Naive B cell (primary cell): ENCODE results near the gene LSM4. TPM values are rescaled to one million over a fixed set of nuclear protein-coding genes. Genes with fewer than 3 reads are reported as not detected.

Experiments
- ATAC-seq, 2 donors: fragments of 150-1000 bp; cut with Tn5 transposase; 2 replicates each; pipeline ENCODE4 v1.10.0; 2021; ENCODE audit warnings: low read depth in 2 of 2, mild to moderate bottlenecking in 2 of 2, moderate library complexity in 2 of 2
- DNase-seq: peaks from one replicate; pipeline ENCODE4 v3.0.0; 2022
- H3K27ac Mint-ChIP-seq, 6 donors: one replicate each; pipeline ENCODE4 v1.8.0; 2020 to 2022; ENCODE audit warnings: mild to moderate bottlenecking in 6 of 6, mixed read lengths in 6 of 6, moderate library complexity in 5 of 6, inconsistent platforms in 2 of 6
- H3K27me3 Mint-ChIP-seq, 3 donors: one replicate each; pipeline ENCODE4 v1.8.0; 2021 to 2022; ENCODE audit warnings: mixed read lengths in 3 of 3, mild to moderate bottlenecking in 1 of 3
- H3K36me3 Mint-ChIP-seq, 2 donors: one replicate each; pipeline ENCODE4 v1.8.0; 2020 to 2022; ENCODE audit warnings: mixed read lengths in 2 of 2, inconsistent platforms in 1 of 2, mild to moderate bottlenecking in 1 of 2
- H3K4me1 Mint-ChIP-seq, 3 donors: one replicate each; pipeline ENCODE4 v1.8.0; 2020 to 2022; ENCODE audit warnings: mixed read lengths in 3 of 3, inconsistent platforms in 1 of 3, mild to moderate bottlenecking in 1 of 3, moderate library complexity in 1 of 3
- H3K4me3 Mint-ChIP-seq, 8 donors: one replicate each; pipeline ENCODE4 v1.8.0; 2020 to 2022; ENCODE audit warnings: mild to moderate bottlenecking in 8 of 8, mixed read lengths in 8 of 8, moderate library complexity in 8 of 8, inconsistent platforms in 2 of 8
- H3K9me3 Mint-ChIP-seq, 7 donors: one replicate each; pipeline ENCODE4 v1.8.0; 2020 to 2022; ENCODE audit warnings: mixed read lengths in 7 of 7, mild to moderate bottlenecking in 5 of 7, inconsistent platforms in 2 of 7, moderate library complexity in 1 of 7
- polyA plus RNA-seq, 6 donors: library from polyadenylated mRNA; unstranded; fragments of 300-500 nt; fragmentation: Illumina TruSeq; gene quantifications; one replicate each; pipeline ENCODE4 v1.2.3, GENCODE V29; 2021; ENCODE audit warnings: low read depth in 6 of 6

Gene LSM4
- polyA plus RNA-seq, 6 donors from 2014 or later, result 111 to 157 (median 123) TPM

DNA sequence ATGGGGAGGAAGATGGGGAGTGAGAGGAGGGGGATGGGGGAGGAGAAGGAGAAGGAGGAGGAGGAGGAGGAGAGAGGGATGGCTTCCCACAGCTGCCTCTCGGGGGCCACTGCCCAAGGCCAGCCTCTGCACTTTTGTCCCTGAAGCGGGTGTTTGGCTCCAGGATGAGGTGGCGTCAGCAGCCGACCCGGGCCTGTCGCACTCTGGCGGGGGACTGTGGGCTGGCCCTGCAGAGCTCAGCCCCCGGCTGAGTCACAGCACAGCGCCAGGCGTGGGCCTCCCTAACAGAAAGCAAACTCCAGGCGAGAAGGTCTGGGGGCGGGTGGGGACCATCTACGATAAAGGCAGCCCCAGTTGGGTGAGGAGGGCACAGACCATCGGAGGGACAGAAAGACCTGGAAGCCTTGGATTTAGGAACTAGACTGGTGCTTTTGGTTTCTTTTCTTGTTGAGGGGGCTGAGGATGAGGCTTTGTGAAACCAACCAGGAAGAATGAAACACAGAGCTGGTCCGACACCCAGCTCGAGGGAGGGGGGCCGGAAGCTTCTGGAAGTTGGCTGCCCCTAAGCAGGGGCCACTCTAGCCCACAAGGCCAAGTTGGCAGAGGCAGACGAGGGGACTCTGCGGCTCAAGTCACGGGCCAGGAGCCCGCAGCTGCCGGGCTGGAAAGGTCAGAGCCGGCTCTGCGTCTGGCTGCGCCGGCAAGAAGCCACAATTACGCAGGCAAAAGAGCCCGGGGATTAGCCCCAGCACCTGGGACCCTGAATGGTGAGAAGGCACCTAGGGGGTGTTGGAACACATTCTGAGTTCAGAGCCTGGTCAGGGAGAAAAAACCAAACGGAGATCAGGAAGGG is 18.2 kb downstream of the LSM4 start:
- DNase-seq (peak; percentile 87), ATAC-seq (peak; percentile 78)
- Mint-ChIP-seq H3K9me3 (no peaks in the 10 kb centered on the region), H3K4me1 (peaks cover 28 to 47% (median 47%) of the 10 kb centered on the region in 3 donors), H3K4me3 (peak overlapping the region; percentile 84 to 97 (median 91)), H3K27ac (peak overlapping the region; percentile 99 to 100 (median 99)), H3K36me3 (no peaks in the 10 kb centered on the region), H3K27me3 (no peaks in the 10 kb centered on the region)

DNA sequence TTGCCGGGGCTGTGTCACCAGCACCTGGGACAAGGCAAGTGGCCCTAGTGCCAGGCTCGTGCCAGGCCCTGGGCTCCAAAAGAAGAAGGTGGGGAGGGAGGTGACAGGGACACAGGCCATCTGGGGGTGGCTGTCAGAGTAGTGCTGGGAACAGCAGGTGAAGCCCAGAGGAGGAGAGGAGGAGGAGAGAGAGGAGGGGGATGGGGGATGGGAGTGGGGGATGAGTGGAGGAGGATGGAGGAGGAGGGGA is 18.7 kb downstream of the LSM4 start:
- peak overlapping the region; percentile 99 to 100 (median 99) for H3K27ac Mint-ChIP-seq

DNA sequence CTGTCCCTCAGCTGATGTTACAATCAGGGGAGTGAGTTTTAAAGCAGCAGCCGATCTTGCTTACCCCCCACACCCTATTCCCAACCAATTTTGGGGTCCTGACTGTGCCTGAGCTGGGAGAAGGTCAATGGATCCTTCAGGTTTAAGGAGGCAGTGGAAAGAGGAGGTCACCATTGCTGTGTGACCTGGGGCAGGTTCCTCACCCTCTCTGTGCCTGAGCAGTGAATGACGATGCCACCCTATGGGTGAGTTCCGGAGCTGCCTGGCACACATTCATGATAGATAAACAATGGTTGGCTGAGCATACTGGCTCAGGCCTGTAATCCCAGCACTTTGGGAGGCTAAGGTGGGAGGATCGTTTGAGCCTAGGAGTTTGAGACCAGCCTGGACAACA is 21.2 kb downstream of the LSM4 start:
- H3K4me1 Mint-ChIP-seq, result peaks cover 22 to 37% (median 36%) of the 10 kb centered on the region in 3 donors
- H3K36me3 Mint-ChIP-seq, result no peaks in the 10 kb centered on the region
- peak overlapping the region in 4 of 6 donors; percentile 62 to 94 (median 70) for H3K27ac Mint-ChIP-seq
- H3K9me3 Mint-ChIP-seq, result no peaks in the 10 kb centered on the region
- H3K27me3 Mint-ChIP-seq, result no peaks in the 10 kb centered on the region
- peak overlapping the region in 1 of 8 donors; percentile 33 for H3K4me3 Mint-ChIP-seq
- ATAC-seq (no peak), DNase-seq (no peak)

More for the DNA sequence above, 18.7 kb downstream of the LSM4 start:
- Mint-ChIP-seq H3K36me3 (no peaks in the 10 kb centered on the region), H3K9me3 (no peaks in the 10 kb centered on the region), H3K4me1 (peaks cover 28 to 47% (median 47%) of the 10 kb centered on the region in 3 donors), H3K27me3 (no peaks in the 10 kb centered on the region), H3K4me3 (peak overlapping the region; percentile 84 to 97 (median 91))
- ATAC-seq, result no peak
- no peak for DNase-seq

DNA sequence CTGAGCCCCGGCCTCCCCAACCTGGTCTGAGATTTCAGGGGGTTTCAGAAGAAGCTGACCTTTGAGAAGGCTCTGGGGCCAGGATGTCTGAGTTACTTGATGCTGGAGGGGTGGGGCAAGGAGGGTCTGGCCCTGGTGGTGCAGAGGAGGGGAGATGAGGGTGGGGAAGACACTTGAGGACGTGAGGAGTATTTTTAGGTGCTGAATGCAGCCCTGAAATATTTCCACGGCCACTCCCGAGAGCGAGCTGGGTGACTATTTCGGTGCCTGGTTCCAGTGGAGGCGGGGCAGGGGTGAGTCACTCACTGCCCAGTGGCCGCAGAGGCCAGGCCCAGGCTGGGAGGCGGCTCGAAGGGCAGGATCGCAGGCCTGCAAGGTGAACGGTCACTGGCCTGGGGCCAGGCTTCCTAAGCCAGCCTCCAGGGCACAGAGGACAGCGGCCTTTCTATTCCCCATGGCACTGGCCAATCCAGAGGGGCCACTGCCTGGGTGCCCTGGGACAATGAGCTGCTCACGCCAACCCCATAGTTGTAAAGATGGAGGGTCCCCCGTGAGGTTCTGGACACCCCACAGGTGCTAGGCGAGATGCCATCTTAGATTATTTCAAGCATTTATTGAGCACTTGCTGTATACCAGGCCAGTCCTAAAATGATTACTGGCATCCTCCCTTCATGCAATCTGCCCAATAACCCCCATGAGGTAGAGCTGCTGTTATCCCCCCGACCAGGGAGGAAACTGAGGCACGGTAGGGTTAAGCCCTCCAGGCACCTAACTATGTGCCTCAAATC is 21.8 kb downstream of the LSM4 start:
- peak overlapping the region in 1 of 8 donors; percentile 33 for H3K4me3 Mint-ChIP-seq
- ATAC-seq (no peak), DNase-seq (no peak)
- H3K9me3 Mint-ChIP-seq, result peaks cover 0 to 1% (median 0%) of the 10 kb centered on the region in 7 donors
- H3K27ac Mint-ChIP-seq, result peak overlapping the region in 3 of 6 donors; percentile 57 to 72 (median 65)
- H3K36me3 Mint-ChIP-seq, result no peaks in the 10 kb centered on the region
- no peaks in the 10 kb centered on the region for H3K27me3 Mint-ChIP-seq
- H3K4me1 Mint-ChIP-seq, result peaks cover 22 to 33% (median 31%) of the 10 kb centered on the region in 3 donors

DNA sequence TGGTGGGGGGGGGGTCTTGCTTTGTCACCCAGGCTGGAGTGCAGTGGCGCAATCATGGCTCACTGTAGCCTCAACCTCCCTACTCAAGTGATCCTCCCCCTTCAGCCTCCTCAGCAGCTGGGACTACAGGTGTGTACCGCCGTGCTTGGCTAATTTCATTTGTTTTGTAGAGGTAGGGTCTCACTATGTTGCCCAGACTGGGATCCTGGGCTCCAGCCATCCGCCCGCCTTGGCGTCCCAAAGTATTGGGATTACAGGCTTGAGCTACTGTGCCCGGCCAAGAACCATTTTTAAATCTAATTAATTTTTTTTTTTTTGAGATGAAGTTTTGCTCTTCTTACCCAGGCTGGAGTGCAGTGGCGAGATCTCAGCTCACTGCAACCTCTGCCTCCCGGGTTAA is 23.2 kb downstream of the LSM4 start:
- Mint-ChIP-seq H3K36me3 (no peaks in the 10 kb centered on the region), H3K4me1 (peaks cover 30 to 34% (median 32%) of the 10 kb centered on the region in 3 donors), H3K27ac (peak overlapping the region in 2 of 6 donors; percentile 28 to 67), H3K27me3 (no peaks in the 10 kb centered on the region), H3K9me3 (peaks cover 0 to 5% (median 0%) of the 10 kb centered on the region in 7 donors), H3K4me3 (no peak overlapping the region)
- DNase-seq, result no peak
- ATAC-seq, result no peak

DNA sequence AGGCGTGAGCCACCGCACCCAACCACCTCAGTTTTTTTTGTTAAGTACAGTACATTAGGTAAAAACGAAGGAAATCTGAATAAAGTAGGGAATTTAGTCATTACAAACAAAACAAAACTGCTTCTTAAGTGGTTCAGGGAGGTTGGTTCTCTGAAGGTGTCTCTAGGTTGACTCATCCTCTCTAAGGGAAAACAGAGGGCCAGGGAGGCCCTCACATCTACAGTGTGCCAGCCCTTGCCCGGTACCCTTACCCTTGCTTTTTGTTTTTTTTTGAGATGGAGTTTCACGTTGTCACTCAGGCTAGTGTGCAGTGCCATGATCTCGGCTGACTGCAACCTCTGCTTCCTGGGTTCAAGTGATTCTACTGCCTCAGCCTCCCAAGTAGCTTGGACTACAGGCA is 24.3 kb downstream of the LSM4 start:
- Mint-ChIP-seq H3K36me3 (no peaks in the 10 kb centered on the region), H3K27me3 (no peaks in the 10 kb centered on the region), H3K27ac (peak overlapping the region in 1 of 6 donors; percentile 24), H3K9me3 (peaks cover 0 to 5% (median 0%) of the 10 kb centered on the region in 7 donors), H3K4me1 (peaks cover 27 to 31% (median 30%) of the 10 kb centered on the region in 3 donors), H3K4me3 (peak overlapping the region in 1 of 8 donors; percentile 64)
- DNase-seq (no peak), ATAC-seq (no peak)

DNA sequence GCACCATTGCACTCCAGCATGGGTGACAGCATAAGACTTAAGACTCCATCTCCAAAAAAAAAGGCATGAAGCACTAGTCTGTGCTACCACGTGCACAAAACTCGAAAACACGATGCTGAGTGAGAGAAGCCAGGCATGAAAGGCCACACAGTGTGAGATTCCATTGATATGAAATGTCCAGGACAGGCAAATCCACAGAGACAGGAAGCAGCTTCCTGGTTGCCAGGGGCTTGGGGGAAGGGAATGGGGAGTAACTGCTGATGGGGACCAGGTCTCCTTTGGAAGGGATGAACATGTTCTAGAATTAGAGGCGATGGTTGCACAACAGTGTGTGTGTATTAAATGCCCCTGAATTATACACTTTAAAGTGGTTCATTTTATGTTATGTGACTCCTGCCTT is 25.6 kb downstream of the LSM4 start:
- peaks cover 30 to 34% (median 33%) of the 10 kb centered on the region in 3 donors for H3K4me1 Mint-ChIP-seq
- peak overlapping the region in 2 of 8 donors; percentile 47 to 75 for H3K4me3 Mint-ChIP-seq
- ATAC-seq (no peak), DNase-seq (no peak)
- H3K36me3 Mint-ChIP-seq, result no peaks in the 10 kb centered on the region
- H3K9me3 Mint-ChIP-seq, result peaks cover 0 to 5% (median 0%) of the 10 kb centered on the region in 7 donors
- peak overlapping the region in 5 of 6 donors; percentile 43 to 94 (median 64) for H3K27ac Mint-ChIP-seq
- no peaks in the 10 kb centered on the region for H3K27me3 Mint-ChIP-seq

DNA sequence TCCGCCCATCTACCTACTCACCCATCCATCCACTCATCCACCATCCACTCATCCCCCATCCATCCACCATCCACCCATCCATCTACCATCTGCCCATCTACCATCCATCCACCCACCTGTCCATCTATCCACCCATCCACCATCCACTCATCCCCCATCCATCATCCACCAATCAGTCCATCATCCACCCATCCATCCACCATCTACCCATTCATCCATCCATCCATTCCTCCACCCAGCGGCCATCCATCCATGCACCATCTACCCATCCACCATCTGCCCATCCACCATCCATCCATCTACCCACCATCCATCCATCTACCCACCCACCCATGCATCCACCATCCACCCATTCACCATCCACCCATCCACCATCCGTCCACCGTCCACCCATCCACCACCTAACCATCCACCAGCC is 27.8 kb downstream of the LSM4 start:
- no peaks in the 10 kb centered on the region for H3K36me3 Mint-ChIP-seq
- H3K27me3 Mint-ChIP-seq, result no peaks in the 10 kb centered on the region
- peak overlapping the region in 5 of 6 donors; percentile 47 to 98 (median 91) for H3K27ac Mint-ChIP-seq
- DNase-seq (no peak), ATAC-seq (no peak)
- H3K9me3 Mint-ChIP-seq, result peaks cover 0 to 5% (median 0%) of the 10 kb centered on the region in 7 donors
- peak overlapping the region in 3 of 8 donors; percentile 22 to 97 (median 88) for H3K4me3 Mint-ChIP-seq
- H3K4me1 Mint-ChIP-seq, result peaks cover 39 to 48% (median 47%) of the 10 kb centered on the region in 3 donors

DNA sequence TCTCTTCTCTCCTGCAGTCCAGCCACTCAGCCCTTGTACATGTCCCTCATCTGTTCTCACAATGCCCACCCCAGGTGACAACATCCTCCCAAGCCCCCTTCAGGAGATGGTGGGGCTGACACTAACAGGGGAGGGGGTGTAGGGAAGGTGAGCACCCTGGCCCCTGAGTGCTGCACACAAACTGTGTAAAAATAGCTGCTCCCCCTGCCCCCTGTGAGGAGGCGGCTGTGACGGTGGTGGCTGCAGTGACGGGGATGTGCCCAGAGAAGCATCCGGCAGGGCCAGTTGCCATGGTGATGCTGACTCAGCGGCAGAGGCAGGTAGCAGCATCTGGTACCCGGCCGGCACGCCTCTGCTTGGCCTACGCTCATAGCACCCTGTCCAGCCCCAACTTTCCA is 28.4 kb downstream of the LSM4 start:
- Mint-ChIP-seq H3K4me3 (peak overlapping the region; percentile 40 to 97 (median 64)), H3K4me1 (peaks cover 43 to 53% (median 53%) of the 10 kb centered on the region in 3 donors), H3K27ac (peak overlapping the region; percentile 75 to 99 (median 98)), H3K36me3 (no peaks in the 10 kb centered on the region), H3K27me3 (no peaks in the 10 kb centered on the region), H3K9me3 (peaks cover 0 to 5% (median 0%) of the 10 kb centered on the region in 7 donors)
- ATAC-seq (peak; percentile 32 to 33), DNase-seq (peak; percentile 81)

DNA sequence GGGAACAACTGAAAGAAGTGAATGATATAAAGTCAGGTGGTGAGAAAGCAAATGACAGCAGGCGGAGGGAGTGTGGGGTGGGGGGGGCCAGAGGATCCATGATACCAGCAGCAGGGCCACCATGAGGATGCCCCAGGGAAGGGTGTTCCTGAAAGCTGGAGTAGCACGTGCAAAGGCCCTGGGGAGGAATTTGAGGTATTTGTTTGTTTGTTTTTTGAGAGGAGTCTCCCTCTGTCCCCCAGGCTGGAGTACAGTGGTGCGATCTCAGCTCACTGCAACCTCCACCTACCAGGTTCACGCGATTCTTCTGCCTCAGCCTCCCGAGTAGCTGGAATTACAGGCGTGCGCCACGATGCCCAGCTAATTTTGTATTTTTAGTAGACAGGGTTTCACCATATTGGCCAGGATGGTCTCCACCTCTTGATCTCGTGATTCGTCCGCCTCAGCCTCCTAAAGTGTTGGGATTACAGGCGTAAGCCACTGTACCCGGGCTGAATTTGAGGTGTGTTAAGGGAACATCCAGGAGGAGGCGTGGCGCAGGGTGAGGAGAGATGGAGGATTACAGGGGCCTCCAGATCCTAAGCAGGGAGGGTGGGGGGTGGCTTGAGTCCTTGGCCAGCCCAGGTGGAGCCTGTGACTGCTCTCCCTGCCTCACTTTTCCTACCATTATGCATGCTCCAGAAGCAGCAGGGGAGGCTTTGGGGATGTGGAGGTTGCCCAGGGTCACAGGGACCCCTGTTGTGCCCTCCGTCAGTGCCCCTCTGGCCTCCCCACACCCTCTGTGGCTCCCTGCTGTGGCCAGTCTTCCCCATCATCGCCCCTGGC is 29.0 kb downstream of the LSM4 start:
- peak overlapping the region; percentile 94 to 100 (median 98) for H3K27ac Mint-ChIP-seq
- no peaks in the 10 kb centered on the region for H3K36me3 Mint-ChIP-seq
- H3K27me3 Mint-ChIP-seq, result no peaks in the 10 kb centered on the region
- peaks cover 0 to 5% (median 0%) of the 10 kb centered on the region in 7 donors for H3K9me3 Mint-ChIP-seq
- ATAC-seq (no peak), DNase-seq (no peak)
- H3K4me1 Mint-ChIP-seq, result peaks cover 43 to 59% (median 57%) of the 10 kb centered on the region in 3 donors
- peak overlapping the region; percentile 52 to 97 (median 89) for H3K4me3 Mint-ChIP-seq

DNA sequence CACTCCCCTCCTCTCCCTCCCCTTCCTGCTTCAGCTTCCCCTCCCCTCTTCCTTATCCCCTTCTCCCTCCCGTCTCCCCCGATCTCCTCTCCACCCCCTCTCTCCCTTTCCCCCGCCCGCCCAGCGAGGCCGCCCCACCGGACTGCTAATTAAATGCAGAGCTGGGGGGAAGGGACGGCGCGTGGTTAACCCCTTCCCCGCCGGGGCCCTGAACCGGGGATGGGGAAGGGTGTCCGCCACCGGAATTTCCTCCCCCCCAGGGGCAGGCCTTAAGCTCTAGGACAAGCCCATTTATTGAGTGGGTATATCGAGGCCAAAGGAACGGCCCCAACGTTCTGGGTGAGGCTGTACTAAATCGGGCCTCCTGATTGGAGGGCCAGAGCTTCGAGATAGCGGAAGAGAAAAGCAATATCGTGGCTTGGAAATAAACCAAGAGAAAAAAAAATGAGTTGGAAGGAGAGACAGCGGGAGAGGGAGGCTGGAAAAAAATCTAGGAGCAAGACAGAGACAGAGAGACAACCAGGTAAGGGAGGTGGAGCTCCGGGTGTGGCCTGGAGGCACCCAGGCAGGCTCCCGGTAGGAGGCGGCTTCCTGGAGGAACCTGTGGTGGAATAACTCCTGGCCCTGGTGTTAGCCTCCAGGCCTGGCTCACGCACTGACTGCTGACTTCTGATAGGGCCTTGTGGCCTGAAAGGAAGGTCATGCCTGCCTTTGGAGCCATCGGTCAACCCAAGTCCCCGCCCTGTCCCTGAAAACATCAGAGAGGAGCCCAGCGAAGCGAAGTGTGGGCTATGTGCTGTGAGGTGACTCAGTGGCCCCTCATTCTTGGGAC is 29.9 kb downstream of the LSM4 start:
- Mint-ChIP-seq H3K4me1 (peaks cover 43 to 67% (median 58%) of the 10 kb centered on the region in 3 donors), H3K36me3 (no peaks in the 10 kb centered on the region), H3K27ac (peak overlapping the region; percentile 94 to 100 (median 98)), H3K9me3 (peaks cover 0 to 5% (median 0%) of the 10 kb centered on the region in 7 donors), H3K4me3 (peak overlapping the region; percentile 88 to 99 (median 96)), H3K27me3 (no peaks in the 10 kb centered on the region)
- ATAC-seq (no peak), DNase-seq (peak; percentile 34)

DNA sequence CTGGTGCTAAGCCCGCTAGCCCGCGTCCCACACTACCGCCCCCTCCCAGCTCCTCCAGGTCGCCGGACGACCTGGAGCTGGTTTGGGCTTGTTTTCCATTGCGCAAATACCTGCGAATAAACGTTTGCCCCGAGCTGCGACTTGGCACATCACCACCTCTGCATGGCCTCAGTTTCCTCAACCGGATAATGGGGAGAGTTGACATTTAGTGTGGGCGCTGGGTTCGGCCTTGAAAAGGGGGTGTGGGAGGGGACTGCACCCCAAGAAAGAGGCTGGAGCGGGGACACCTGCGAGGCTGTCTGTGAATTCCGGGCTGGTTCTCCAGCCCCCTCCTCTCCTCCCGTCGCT is 30.4 kb downstream of the LSM4 start:
- Mint-ChIP-seq H3K36me3 (no peaks in the 10 kb centered on the region), H3K9me3 (peaks cover 0 to 5% (median 0%) of the 10 kb centered on the region in 7 donors), H3K27me3 (no peaks in the 10 kb centered on the region), H3K4me3 (peak overlapping the region; percentile 88 to 99 (median 96)), H3K4me1 (peaks cover 43 to 67% (median 58%) of the 10 kb centered on the region in 3 donors), H3K27ac (peak overlapping the region; percentile 93 to 100 (median 98))
- DNase-seq (no peak), ATAC-seq (no peak)
